ENCODE results near the gene SLC12A3.

SLC12A3 gene

GRCh38 chr16:56946767-56947603 lies 82.0 kb downstream of the SLC12A3 start:
- TF ChIP-seq EZH2phosphoT487 (IDR thresholded peaks at IDR 0.05; ENCODE audit: borderline replicate concordance), result no peak
- no peak for TF ChIP-seq CTCF (conservative IDR thresholded peaks at IDR 0.05; ENCODE audit: low read length)
- Histone ChIP-seq H4K20me1 (ENCODE audit: insufficient read depth, low read length, poor library complexity, severe bottlenecking) (no peaks in the 10 kb centered on the region), H3K4me1 (ENCODE audit: insufficient read depth, low read length, poor library complexity, severe bottlenecking) (no peaks in the 10 kb centered on the region), H3K4me3 (ENCODE audit: low read length, poor library complexity, severe bottlenecking) (no peak overlapping the region), H3K27me3 (ENCODE audit: insufficient read depth, low read length, poor library complexity, severe bottlenecking) (no peaks in the 10 kb centered on the region), H3K9me3 (ENCODE audit: insufficient read depth, low read depth, low read length) (no peaks in the 10 kb centered on the region), H2AFZ (ENCODE audit: low read length) (no peak overlapping the region), H3K79me2 (ENCODE audit: insufficient read depth, low read length) (no peaks in the 10 kb centered on the region), H3K4me2 (ENCODE audit: low read depth, low read length, poor library complexity, severe bottlenecking) (no peak overlapping the region), H3K9ac (ENCODE audit: low read depth, low read length, poor library complexity, severe bottlenecking) (no peak overlapping the region), H3K9me2 (replicated peaks; ENCODE audit: low read depth, low read length) (no peaks in the 10 kb centered on the region), H3F3A (ENCODE audit: low read depth) (no peaks in the 10 kb centered on the region), H3K36me3 (ENCODE audit: insufficient read depth, low read length) (peaks cover 35% of the 10 kb centered on the region)

GRCh38 chr16:56947604-56947995 lies 82.6 kb downstream of the SLC12A3 start:
- H2AFZ ChIP-seq (ENCODE audit: low read length), result no peak overlapping the region
- no peaks in the 10 kb centered on the region for H3K27me3 ChIP-seq (ENCODE audit: insufficient read depth, low read length, poor library complexity, severe bottlenecking)
- no peaks in the 10 kb centered on the region for H3K9me3 ChIP-seq (ENCODE audit: insufficient read depth, low read depth, low read length)
- no peak overlapping the region for H3K4me2 ChIP-seq (ENCODE audit: low read depth, low read length, poor library complexity, severe bottlenecking)
- no peaks in the 10 kb centered on the region for H4K20me1 ChIP-seq (ENCODE audit: insufficient read depth, low read length, poor library complexity, severe bottlenecking)
- no peak overlapping the region for H3K4me3 ChIP-seq (ENCODE audit: low read length, poor library complexity, severe bottlenecking)
- no peaks in the 10 kb centered on the region for H3F3A ChIP-seq (ENCODE audit: low read depth)
- H3K4me1 ChIP-seq (ENCODE audit: insufficient read depth, low read length, poor library complexity, severe bottlenecking), result no peaks in the 10 kb centered on the region
- peaks cover 28% of the 10 kb centered on the region for H3K36me3 ChIP-seq (ENCODE audit: insufficient read depth, low read length)
- no peaks in the 10 kb centered on the region for H3K79me2 ChIP-seq (ENCODE audit: insufficient read depth, low read length)
- H3K9me2 ChIP-seq (replicated peaks; ENCODE audit: low read depth, low read length), result no peaks in the 10 kb centered on the region
- no peak overlapping the region for H3K9ac ChIP-seq (ENCODE audit: low read depth, low read length, poor library complexity, severe bottlenecking)
- TF ChIP-seq EZH2phosphoT487 (IDR thresholded peaks at IDR 0.05; ENCODE audit: borderline replicate concordance) (no peak), CTCF (conservative IDR thresholded peaks at IDR 0.05; ENCODE audit: low read length) (no peak)

DNA sequence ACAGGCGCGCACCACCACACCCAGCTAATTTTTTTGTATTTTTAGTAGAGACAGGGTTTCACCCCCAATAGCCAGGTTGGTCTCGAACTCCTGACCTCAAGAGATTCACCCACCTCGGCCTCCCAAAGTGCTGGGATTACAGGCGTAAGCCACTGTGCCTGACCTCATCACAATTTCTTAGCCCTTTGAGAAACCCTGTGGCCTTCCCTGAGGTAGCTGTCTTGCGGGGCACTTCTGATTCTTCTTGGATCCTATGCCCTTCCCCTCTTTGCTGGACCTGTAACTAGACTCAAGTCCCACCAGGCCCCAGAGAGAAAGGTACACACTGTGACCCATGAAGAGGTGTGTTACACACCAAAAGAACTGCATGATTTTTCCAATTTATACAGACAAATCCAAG lies 83.2 kb downstream of the SLC12A3 start:
- no peaks in the 10 kb centered on the region for H3K27me3 ChIP-seq (ENCODE audit: insufficient read depth, low read length, poor library complexity, severe bottlenecking)
- no peak for TF ChIP-seq CTCF (conservative IDR thresholded peaks at IDR 0.05; ENCODE audit: low read length)
- TF ChIP-seq EZH2phosphoT487 (IDR thresholded peaks at IDR 0.05; ENCODE audit: borderline replicate concordance), result no peak
- H3K9ac ChIP-seq (ENCODE audit: low read depth, low read length, poor library complexity, severe bottlenecking), result no peak overlapping the region
- H3K4me3 ChIP-seq (ENCODE audit: low read length, poor library complexity, severe bottlenecking), result no peak overlapping the region
- no peak overlapping the region for H2AFZ ChIP-seq (ENCODE audit: low read length)
- H3K79me2 ChIP-seq (ENCODE audit: insufficient read depth, low read length), result no peaks in the 10 kb centered on the region
- H3F3A ChIP-seq (ENCODE audit: low read depth), result no peaks in the 10 kb centered on the region
- H3K4me2 ChIP-seq (ENCODE audit: low read depth, low read length, poor library complexity, severe bottlenecking), result no peak overlapping the region
- no peaks in the 10 kb centered on the region for H3K9me2 ChIP-seq (replicated peaks; ENCODE audit: low read depth, low read length)
- no peaks in the 10 kb centered on the region for H3K9me3 ChIP-seq (ENCODE audit: insufficient read depth, low read depth, low read length)
- no peaks in the 10 kb centered on the region for H4K20me1 ChIP-seq (ENCODE audit: insufficient read depth, low read length, poor library complexity, severe bottlenecking)
- no peaks in the 10 kb centered on the region for H3K4me1 ChIP-seq (ENCODE audit: insufficient read depth, low read length, poor library complexity, severe bottlenecking)
- peaks cover 22% of the 10 kb centered on the region for H3K36me3 ChIP-seq (ENCODE audit: insufficient read depth, low read length)
